GM12864 (cell line): ENCODE measurements around the gene FXN.

Experiments
- DNase-seq: peaks from one replicate; pipeline ENCODE4 v3.0.0-alpha.2; 2011; ENCODE audit warnings: low read depth
- H3K4me3 ChIP-seq: 2 replicates; pipeline ENCODE4 v1.5.1; 2011; ENCODE audit warnings: mild to moderate bottlenecking, low read depth, low read length, control low read depth
- TF ChIP-seq, protein P1 (sequence below): IDR thresholded peaks from 2 replicates; pipeline ENCODE4 v1.5.1; 2011; ENCODE audit warnings: low read depth, mild to moderate bottlenecking, moderate library complexity, low read length, control low read depth, inconsistent platforms; ENCODE audit errors: missing control alignments

FXN gene

DNA sequence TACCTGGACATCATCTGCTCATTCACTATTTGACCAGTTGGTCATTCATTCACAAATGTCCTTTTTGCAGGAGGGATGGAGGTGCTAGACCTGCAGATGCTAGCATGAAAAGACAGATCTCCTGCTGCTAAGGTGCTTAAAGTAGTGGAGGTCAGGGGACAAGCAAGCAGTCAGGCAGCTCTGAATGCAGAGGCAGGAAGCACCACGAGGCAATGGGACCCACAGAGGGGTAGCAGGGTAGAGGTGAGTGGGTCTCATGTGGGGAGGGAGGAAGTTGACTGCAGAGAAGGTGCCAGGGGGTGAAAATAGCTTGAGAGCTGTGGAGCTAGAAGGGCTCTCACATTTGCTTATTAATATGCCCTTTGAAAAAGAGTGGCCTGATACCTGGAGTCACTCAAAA lies 25.2 kb downstream of the FXN start:
- H3K4me3 ChIP-seq: no peak overlapping the region
- TF ChIP-seq, protein P1, sequence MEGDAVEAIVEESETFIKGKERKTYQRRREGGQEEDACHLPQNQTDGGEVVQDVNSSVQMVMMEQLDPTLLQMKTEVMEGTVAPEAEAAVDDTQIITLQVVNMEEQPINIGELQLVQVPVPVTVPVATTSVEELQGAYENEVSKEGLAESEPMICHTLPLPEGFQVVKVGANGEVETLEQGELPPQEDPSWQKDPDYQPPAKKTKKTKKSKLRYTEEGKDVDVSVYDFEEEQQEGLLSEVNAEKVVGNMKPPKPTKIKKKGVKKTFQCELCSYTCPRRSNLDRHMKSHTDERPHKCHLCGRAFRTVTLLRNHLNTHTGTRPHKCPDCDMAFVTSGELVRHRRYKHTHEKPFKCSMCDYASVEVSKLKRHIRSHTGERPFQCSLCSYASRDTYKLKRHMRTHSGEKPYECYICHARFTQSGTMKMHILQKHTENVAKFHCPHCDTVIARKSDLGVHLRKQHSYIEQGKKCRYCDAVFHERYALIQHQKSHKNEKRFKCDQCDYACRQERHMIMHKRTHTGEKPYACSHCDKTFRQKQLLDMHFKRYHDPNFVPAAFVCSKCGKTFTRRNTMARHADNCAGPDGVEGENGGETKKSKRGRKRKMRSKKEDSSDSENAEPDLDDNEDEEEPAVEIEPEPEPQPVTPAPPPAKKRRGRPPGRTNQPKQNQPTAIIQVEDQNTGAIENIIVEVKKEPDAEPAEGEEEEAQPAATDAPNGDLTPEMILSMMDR: no peak

DNA sequence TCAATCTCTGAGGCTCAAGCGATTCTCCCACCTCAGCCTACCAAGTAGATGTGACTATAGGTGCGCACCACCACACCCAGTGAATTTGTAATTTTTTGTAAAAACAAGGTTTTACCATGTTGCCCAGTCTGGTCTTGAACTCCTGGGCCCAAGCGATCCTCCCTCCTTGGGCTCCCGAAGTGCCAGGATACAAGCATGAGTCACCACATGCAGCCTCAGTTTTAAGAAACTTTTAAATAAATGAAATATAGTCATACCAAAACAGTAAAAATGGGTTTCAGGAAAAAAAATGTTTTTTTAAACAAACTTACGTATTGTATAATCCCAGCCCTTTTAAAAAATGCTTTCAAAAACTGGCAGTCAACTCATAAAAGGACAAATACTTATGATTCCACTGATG lies 26.6 kb downstream of the FXN start:
- DNase-seq: no peak
- no peak overlapping the region for H3K4me3 ChIP-seq
- TF ChIP-seq, protein P1: no peak

More for the DNA sequence above, 25.2 kb downstream of the FXN start:
- no peak for DNase-seq

DNA sequence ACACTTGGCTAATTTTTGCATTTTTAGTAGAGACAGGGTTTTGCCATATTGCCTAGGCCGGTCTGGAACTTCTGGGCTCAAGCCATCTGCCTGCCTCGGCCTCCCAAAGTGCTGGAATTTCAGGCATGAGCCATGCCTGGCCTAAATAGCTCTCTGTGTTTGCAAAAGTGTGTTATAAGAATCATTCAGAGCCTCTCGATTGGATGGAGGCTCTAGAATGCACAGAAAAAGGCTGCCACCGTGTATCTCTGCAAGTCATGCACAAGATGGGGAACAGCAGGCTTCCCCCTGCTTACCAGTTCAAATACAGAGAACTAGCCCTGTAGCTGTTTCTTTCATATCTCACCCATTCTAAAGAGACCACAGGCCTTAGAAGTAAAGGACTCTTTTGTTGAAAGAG lies 28.3 kb downstream of the FXN start:
- no peak for DNase-seq
- H3K4me3 ChIP-seq: no peak overlapping the region
- TF ChIP-seq, protein P1: no peak

DNA sequence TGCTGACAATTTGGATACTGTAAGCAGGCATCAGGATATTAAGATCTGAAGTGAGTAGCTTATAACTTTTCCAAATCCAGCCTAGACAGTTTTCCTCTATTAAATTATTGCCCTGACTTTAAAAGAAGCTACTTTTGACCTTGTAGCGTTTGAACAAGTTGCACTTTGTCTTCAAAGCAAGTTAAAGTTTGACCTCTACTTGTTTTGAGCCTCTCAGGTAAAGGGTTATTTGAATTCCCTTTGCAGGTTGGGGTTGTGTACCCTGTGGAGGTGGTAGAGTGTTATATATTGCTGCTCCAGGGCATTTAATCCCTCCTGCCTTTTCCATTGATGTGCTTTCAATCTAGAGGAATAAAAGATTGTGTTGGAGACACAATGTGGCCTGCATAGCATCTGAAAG lies 30.1 kb downstream of the FXN start:
- TF ChIP-seq, protein P1: no peak
- no peak overlapping the region for H3K4me3 ChIP-seq
- DNase-seq: no peak

DNA sequence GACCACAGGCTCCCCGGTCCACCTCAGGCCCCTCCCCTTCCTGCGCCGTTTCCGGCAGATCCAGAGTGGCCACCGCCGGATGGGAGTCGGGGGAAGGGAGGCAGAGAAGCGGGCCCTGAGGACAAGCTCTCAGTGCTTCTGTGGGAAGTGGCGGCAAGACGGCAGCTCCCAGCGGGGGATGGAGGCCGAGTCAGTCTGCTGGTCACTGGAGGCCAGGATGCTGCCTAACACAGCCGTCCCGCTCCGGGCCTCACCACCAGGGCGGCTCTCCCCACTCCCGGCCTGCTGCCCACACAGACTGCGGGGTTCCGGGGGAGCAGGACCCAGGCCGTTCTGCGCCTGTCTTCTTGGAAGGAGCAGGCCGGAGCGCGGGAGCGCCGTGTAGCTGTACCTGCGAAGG lies 31.4 kb downstream of the FXN start:
- DNase-seq: no peak
- TF ChIP-seq, protein P1: no peak
- no peak overlapping the region for H3K4me3 ChIP-seq

DNA sequence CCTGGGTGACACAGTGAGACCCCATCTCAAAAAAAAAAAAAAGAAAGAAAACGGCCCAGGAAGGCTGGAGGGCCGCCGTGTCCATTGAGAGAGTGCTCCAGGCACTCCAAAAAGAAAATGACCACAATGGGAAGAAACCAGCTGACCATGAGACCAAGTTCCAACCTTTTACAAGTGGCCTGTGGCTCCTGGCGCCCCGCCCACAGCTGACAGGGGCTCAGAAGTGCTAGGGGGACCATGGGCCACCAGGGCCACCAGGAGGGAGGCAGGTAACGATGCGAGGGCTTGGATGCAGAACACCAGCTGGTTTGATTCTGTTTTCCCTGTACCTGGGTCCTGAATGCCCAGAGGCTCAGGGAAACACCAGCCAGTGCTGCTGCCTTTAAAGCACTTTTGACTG lies 34.6 kb downstream of the FXN start:
- no peak for DNase-seq
- no peak overlapping the region for H3K4me3 ChIP-seq
- TF ChIP-seq, protein P1: no peak

DNA sequence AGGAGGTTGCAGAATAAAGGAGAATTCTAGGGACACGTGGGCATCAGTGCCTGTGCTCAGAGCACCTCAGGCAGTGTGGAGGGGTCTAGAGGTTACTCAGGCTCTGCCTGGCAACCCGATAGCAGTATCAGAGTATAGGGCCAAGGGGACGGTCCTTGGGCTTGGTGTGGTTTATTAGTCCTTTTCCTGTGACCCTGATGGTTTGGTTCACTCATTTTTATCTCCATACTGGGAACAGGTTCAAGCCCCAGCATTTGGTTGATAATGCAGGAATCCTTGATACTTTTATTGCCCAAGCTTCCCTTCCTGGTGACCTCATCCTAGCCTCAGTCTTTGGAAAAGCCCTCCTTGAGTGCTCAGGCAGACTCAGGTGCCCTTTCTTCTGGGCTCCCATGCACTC lies 35.5 kb downstream of the FXN start:
- no peak for DNase-seq
- H3K4me3 ChIP-seq: no peak overlapping the region
- TF ChIP-seq, protein P1: no peak
